Measurements from ENCODE around the gene NSD2.

Gene NSD2

DNA sequence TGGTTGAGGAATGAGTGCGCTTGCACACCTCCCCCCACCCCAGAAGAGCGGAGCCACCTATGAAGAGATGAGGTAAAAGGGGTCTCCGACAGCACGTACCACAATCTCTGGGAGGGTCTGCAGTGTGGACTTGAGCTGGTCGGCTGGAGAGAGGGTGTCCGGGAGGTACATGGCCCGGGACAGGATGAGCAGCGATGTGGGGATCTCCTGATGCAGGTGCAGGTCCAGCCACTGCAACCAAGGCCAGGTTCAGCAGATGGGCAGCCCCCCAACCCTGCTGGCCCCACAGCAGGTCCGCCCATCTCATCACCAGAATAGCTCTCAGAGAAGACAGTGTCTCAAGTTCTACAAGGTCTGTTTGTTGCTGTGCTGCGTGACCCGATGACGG is 47.7 kb upstream of the NSD2 start:
- H3K4me1 ChIP-seq (ENCODE audit: control insufficient read depth in 1 of 2, insufficient read depth in 2 of 2, low read length in 2 of 2) = no peaks in the 10 kb centered on the region
- H4K12ac ChIP-seq (ENCODE audit: low read depth, low read length) = no peak overlapping the region
- no peaks in the 10 kb centered on the region for H3K9me3 ChIP-seq (ENCODE audit: insufficient read depth, low read depth, low read length)
- no peak overlapping the region for H3K4ac ChIP-seq (ENCODE audit: low read depth, low read length)
- H2AK5ac ChIP-seq (ENCODE audit: low read length) = no peak overlapping the region
- no peak overlapping the region for H2BK12ac ChIP-seq (ENCODE audit: low read length)
- H3K18ac ChIP-seq (ENCODE audit: low read length) = no peak overlapping the region
- no peak overlapping the region for H3K14ac ChIP-seq (ENCODE audit: low read length)
- H3K4me3 ChIP-seq (ENCODE audit: low read depth, low read length) = no peak overlapping the region
- H2AFZ ChIP-seq (ENCODE audit: insufficient read depth, low read length, poor library complexity) = no peak overlapping the region
- H2BK120ac ChIP-seq (ENCODE audit: insufficient read depth, low read length, poor library complexity) = no peak overlapping the region
- H3K23ac ChIP-seq (ENCODE audit: low read length) = no peak overlapping the region
- no peaks in the 10 kb centered on the region for H3K27me3 ChIP-seq (ENCODE audit: insufficient read depth, low read length)
- H4K8ac ChIP-seq (ENCODE audit: low read depth, low read length) = no peak overlapping the region
- H3K79me1 ChIP-seq (ENCODE audit: low read length) = no peaks in the 10 kb centered on the region
- no peak for DNase-seq
- H3K9ac ChIP-seq (ENCODE audit: low read length) = no peak overlapping the region
- WGBS (ENCODE audit: extremely low coverage, insufficient coverage, insufficient read length) = no CpG with 5 or more reads among the region's 12 CpGs
- H3K79me2 ChIP-seq (ENCODE audit: control insufficient read depth, insufficient read depth, low read length, poor library complexity) = no peaks in the 10 kb centered on the region
- H2BK5ac ChIP-seq (ENCODE audit: low read depth, low read length, poor library complexity) = no peak overlapping the region
- no peak overlapping the region for H3K27ac ChIP-seq (ENCODE audit: low read depth, low read length)
- H3K36me3 ChIP-seq (ENCODE audit: control insufficient read depth in 1 of 2, insufficient read depth in 2 of 2, low read length in 2 of 2) = peaks cover 62% of the 10 kb centered on the region in 2 experiments
- no peak overlapping the region for H4K91ac ChIP-seq (ENCODE audit: low read depth, low read length)
- no peak overlapping the region for H3K4me2 ChIP-seq (ENCODE audit: low read length)

- Histone ChIP-seq H3K23ac (ENCODE audit: low read length) (no peak overlapping the region), H3K27ac (ENCODE audit: low read depth, low read length) (no peak overlapping the region), H2AK5ac (ENCODE audit: low read length) (no peak overlapping the region), H2BK12ac (ENCODE audit: low read length) (no peak overlapping the region), H3K4me2 (ENCODE audit: low read length) (no peak overlapping the region), H4K8ac (ENCODE audit: low read depth, low read length) (no peak overlapping the region), H3K79me1 (ENCODE audit: low read length) (no peaks in the 10 kb centered on the region), H3K14ac (ENCODE audit: low read length) (no peak overlapping the region), H3K4me3 (ENCODE audit: low read depth, low read length) (no peak overlapping the region), H2AFZ (ENCODE audit: insufficient read depth, low read length, poor library complexity) (no peak overlapping the region), H4K91ac (ENCODE audit: low read depth, low read length) (no peak overlapping the region), H3K4ac (ENCODE audit: low read depth, low read length) (no peak overlapping the region), H2BK5ac (ENCODE audit: low read depth, low read length, poor library complexity) (no peak overlapping the region), H3K36me3 (ENCODE audit: control insufficient read depth in 1 of 2, insufficient read depth in 2 of 2, low read length in 2 of 2) (peaks cover 51 to 54% of the 10 kb centered on the region in 2 experiments), H3K27me3 (ENCODE audit: insufficient read depth, low read length) (no peaks in the 10 kb centered on the region), H3K79me2 (ENCODE audit: control insufficient read depth, insufficient read depth, low read length, poor library complexity) (no peaks in the 10 kb centered on the region), H3K4me1 (ENCODE audit: control insufficient read depth in 1 of 2, insufficient read depth in 2 of 2, low read length in 2 of 2) (no peaks in the 10 kb centered on the region), H3K9me3 (ENCODE audit: insufficient read depth, low read depth, low read length) (peaks cover 3% of the 10 kb centered on the region), H3K9ac (ENCODE audit: low read length) (peak overlapping the region; percentile 60), H4K12ac (ENCODE audit: low read depth, low read length) (no peak overlapping the region), H2BK120ac (ENCODE audit: insufficient read depth, low read length, poor library complexity) (no peak overlapping the region), H3K18ac (ENCODE audit: low read length) (no peak overlapping the region)
- no CpG with 5 or more reads among the region's 11 CpGs for WGBS (ENCODE audit: extremely low coverage, insufficient coverage, insufficient read length)
- DNase-seq = no peak
Measured at GRCh38 chr4:1824746-1825145, 46.4 kb upstream of the NSD2 start.

DNA sequence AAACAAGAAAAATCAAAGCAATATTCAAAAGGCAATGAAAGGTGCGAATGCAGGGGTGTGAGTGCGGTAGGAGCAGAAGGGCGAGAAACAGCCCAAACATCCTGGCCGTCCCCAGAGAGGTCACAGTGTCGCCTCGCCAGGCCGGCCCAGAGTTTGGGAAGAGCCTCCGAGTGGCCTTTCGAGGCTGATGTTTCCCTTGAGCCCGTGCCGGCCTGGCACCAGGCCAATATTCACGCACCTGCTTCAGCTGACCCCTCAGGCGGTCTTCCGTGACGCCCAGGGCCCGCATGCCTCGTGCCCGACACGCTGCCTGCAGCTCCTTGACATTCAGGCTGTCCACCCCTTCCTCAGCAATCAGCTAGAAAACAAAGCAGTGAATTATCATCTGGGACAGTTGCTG is 45.9 kb upstream of the NSD2 start:
- Histone ChIP-seq H3K27ac (ENCODE audit: low read depth, low read length) (no peak overlapping the region), H2BK5ac (ENCODE audit: low read depth, low read length, poor library complexity) (no peak overlapping the region), H3K14ac (ENCODE audit: low read length) (no peak overlapping the region), H3K23ac (ENCODE audit: low read length) (no peak overlapping the region), H4K12ac (ENCODE audit: low read depth, low read length) (no peak overlapping the region), H3K4me3 (ENCODE audit: low read depth, low read length) (no peak overlapping the region), H3K27me3 (ENCODE audit: insufficient read depth, low read length) (no peaks in the 10 kb centered on the region), H2BK12ac (ENCODE audit: low read length) (no peak overlapping the region), H4K8ac (ENCODE audit: low read depth, low read length) (no peak overlapping the region), H3K4ac (ENCODE audit: low read depth, low read length) (no peak overlapping the region), H3K36me3 (ENCODE audit: control insufficient read depth in 1 of 2, insufficient read depth in 2 of 2, low read length in 2 of 2) (peaks cover 47 to 55% of the 10 kb centered on the region in 2 experiments), H3K4me2 (ENCODE audit: low read length) (no peak overlapping the region), H2AFZ (ENCODE audit: insufficient read depth, low read length, poor library complexity) (no peak overlapping the region), H2AK5ac (ENCODE audit: low read length) (no peak overlapping the region), H3K79me2 (ENCODE audit: control insufficient read depth, insufficient read depth, low read length, poor library complexity) (no peaks in the 10 kb centered on the region), H3K9me3 (ENCODE audit: insufficient read depth, low read depth, low read length) (peaks cover 3% of the 10 kb centered on the region), H3K79me1 (ENCODE audit: low read length) (no peaks in the 10 kb centered on the region), H3K9ac (ENCODE audit: low read length) (no peak overlapping the region), H3K18ac (ENCODE audit: low read length) (no peak overlapping the region), H3K4me1 (ENCODE audit: control insufficient read depth in 1 of 2, insufficient read depth in 2 of 2, low read length in 2 of 2) (no peaks in the 10 kb centered on the region), H4K91ac (ENCODE audit: low read depth, low read length) (no peak overlapping the region), H2BK120ac (ENCODE audit: insufficient read depth, low read length, poor library complexity) (no peak overlapping the region)
- DNase-seq = no peak
- no CpG with 5 or more reads among the region's 19 CpGs for WGBS (ENCODE audit: extremely low coverage, insufficient coverage, insufficient read length)

- Histone ChIP-seq H3K9me3 (ENCODE audit: insufficient read depth, low read depth, low read length) (peaks cover 3% of the 10 kb centered on the region), H3K14ac (ENCODE audit: low read length) (no peak overlapping the region), H2BK5ac (ENCODE audit: low read depth, low read length, poor library complexity) (no peak overlapping the region), H3K4ac (ENCODE audit: low read depth, low read length) (no peak overlapping the region), H3K4me2 (ENCODE audit: low read length) (no peak overlapping the region), H2AFZ (ENCODE audit: insufficient read depth, low read length, poor library complexity) (no peak overlapping the region), H3K79me1 (ENCODE audit: low read length) (no peaks in the 10 kb centered on the region), H3K27me3 (ENCODE audit: insufficient read depth, low read length) (no peaks in the 10 kb centered on the region), H3K79me2 (ENCODE audit: control insufficient read depth, insufficient read depth, low read length, poor library complexity) (no peaks in the 10 kb centered on the region), H2AK5ac (ENCODE audit: low read length) (no peak overlapping the region), H2BK12ac (ENCODE audit: low read length) (no peak overlapping the region), H3K4me3 (ENCODE audit: low read depth, low read length) (no peak overlapping the region), H3K27ac (ENCODE audit: low read depth, low read length) (no peak overlapping the region), H3K4me1 (ENCODE audit: control insufficient read depth in 1 of 2, insufficient read depth in 2 of 2, low read length in 2 of 2) (no peaks in the 10 kb centered on the region), H2BK120ac (ENCODE audit: insufficient read depth, low read length, poor library complexity) (no peak overlapping the region), H3K18ac (ENCODE audit: low read length) (no peak overlapping the region), H4K8ac (ENCODE audit: low read depth, low read length) (no peak overlapping the region), H4K91ac (ENCODE audit: low read depth, low read length) (no peak overlapping the region), H3K23ac (ENCODE audit: low read length) (no peak overlapping the region), H3K36me3 (ENCODE audit: control insufficient read depth in 1 of 2, insufficient read depth in 2 of 2, low read length in 2 of 2) (peaks cover 54 to 62% of the 10 kb centered on the region in 2 experiments), H4K12ac (ENCODE audit: low read depth, low read length) (no peak overlapping the region), H3K9ac (ENCODE audit: low read length) (no peak overlapping the region)
- no peak for DNase-seq
- no CpG with 5 or more reads among the region's 30 CpGs for WGBS (ENCODE audit: extremely low coverage, insufficient coverage, insufficient read length)
Measured at GRCh38 chr4:1826531-1827350, 44.5 kb upstream of the NSD2 start.
